CD4-positive, alpha-beta T cell (primary cell): Measurements from ENCODE around the gene POLG2. TPM values are rescaled to one million over a fixed set of nuclear protein-coding genes. Genes with fewer than 3 reads are reported as not detected.

Source experiments
- ATAC-seq: fragments of 200-7000 bp; cut with Tn5 transposase; one replicate; pipeline ENCODE4 v1.10.0; 2022; ENCODE audit warnings: mild to moderate bottlenecking; ENCODE audit not compliant: poor library complexity
- CTCF ChIA-PET: fragments of 350-600 bp; sonication (Branson Sonifier 250); formaldehyde crosslinking; loops from one replicate; lab custom pipeline; 2021; ENCODE audit warnings: antibody characterized with exemption, inconsistent platforms; lab: Charles Lee
- POLR2A ChIA-PET: fragments of 350-600 bp; sonication (Branson Sonifier 250); formaldehyde crosslinking; loops from one replicate; lab custom pipeline; 2021; ENCODE audit warnings: antibody characterized with exemption, inconsistent platforms; lab: Charles Lee
- DNase-seq, 14 experiments: peaks; one replicate each; pipeline ENCODE4 v3.0.0-alpha.2; 2013 to 2020; ENCODE audit warnings: mixed read lengths in 2 of 14
- H3K27ac ChIP-seq, 2 donors: one replicate each; pipeline versions ENCODE4 v1.5.1 to v1.7.0; 2013; ENCODE audit warnings: low read length in 2 of 2, low read depth in 1 of 2, mild to moderate bottlenecking in 1 of 2
- H3K27me3 ChIP-seq, 2 experiments: 1 replicate in 1 of 2; 2 replicates in 1 of 2; pipeline versions ENCODE4 v1.6.1 to v1.7.0; 2013; ENCODE audit warnings: low read length in 2 of 2, control low read depth in 1 of 2, mild to moderate bottlenecking in 1 of 2, moderate library complexity in 1 of 2; ENCODE audit not compliant: insufficient read depth in 2 of 2, control insufficient read depth in 1 of 2
- H3K36me3 ChIP-seq: one replicate; pipeline ENCODE4 v1.6.1; 2013; ENCODE audit warnings: low read length, control low read depth; ENCODE audit not compliant: insufficient read depth
- H3K4me1 ChIP-seq: one replicate; pipeline ENCODE4 v1.6.1; 2013; ENCODE audit warnings: low read length, control low read depth; ENCODE audit not compliant: insufficient read depth
- H3K4me3 ChIP-seq: one replicate; pipeline ENCODE4 v1.5.1; 2013; ENCODE audit warnings: mild to moderate bottlenecking, low read length, moderate library complexity
- H3K9me3 ChIP-seq, 2 experiments: 1 replicate in 1 of 2; 2 replicates in 1 of 2; pipeline versions ENCODE4 v1.6.1 to v1.7.0; 2013; ENCODE audit warnings: low read length in 2 of 2, mild to moderate bottlenecking in 2 of 2, control low read depth in 1 of 2, moderate library complexity in 1 of 2; ENCODE audit not compliant: control insufficient read depth in 1 of 2, insufficient read depth in 1 of 2
- H3K27ac Mint-ChIP-seq: one replicate; pipeline ENCODE4 v1.8.0; 2020; ENCODE audit warnings: mixed read lengths
- H3K27me3 Mint-ChIP-seq: one replicate; pipeline ENCODE4 v1.8.0; 2021; ENCODE audit warnings: mixed read lengths
- H3K36me3 Mint-ChIP-seq: one replicate; pipeline ENCODE4 v1.8.0; 2021; ENCODE audit warnings: low read depth, mixed read lengths
- H3K4me1 Mint-ChIP-seq: one replicate; pipeline ENCODE4 v1.8.0; 2021; ENCODE audit warnings: low read depth, mixed read lengths
- H3K4me3 Mint-ChIP-seq: one replicate; pipeline ENCODE4 v1.8.0; 2020; ENCODE audit warnings: mild to moderate bottlenecking, mixed read lengths
- H3K9me3 Mint-ChIP-seq: one replicate; pipeline ENCODE4 v1.8.0; 2020; ENCODE audit warnings: mixed read lengths
- CTCF ChIP-seq: fragments of 200-600 bp; IDR thresholded peaks from one replicate; pipeline ENCODE4 v1.8.0; 2022; ENCODE audit warnings: antibody characterized with exemption, mild to moderate bottlenecking
- intact Hi-C, 2 experiments: fragments of 100-400 bp; cut with DNase I in 1 of 2; cut with micrococcal nuclease in 1 of 2; formaldehyde crosslinking; loops; one replicate each; pipeline versions ENCODE4 v1.15.1 to v1.9.0; 2023 to 2025; cut with DNase I, micrococcal nuclease
- polyA plus RNA-seq, 2 donors: library from polyadenylated mRNA; unstranded; fragments of 120-200 nt; gene quantifications; one replicate each; pipeline ENCODE4 v1.2.1, GENCODE V29; 2013
- total RNA-seq, 174 experiments: library from RNA in 2 of 174; stranded (reverse) in 2 of 174; gene quantifications; one replicate each; pipeline ENCODE4 v1.2.3 and lab custom pipeline; 2021 to 2026

The POLG2 gene
- total RNA-seq (10 to 100 TPM; 32.8 to 34.1 TPM), total RNA-seq (lab: John Stamatoyannopoulos, UW) (19.6 to 107 (median 41.8) reads per million in 172 experiments)
- 36.6 TPM for polyA plus RNA-seq (2013, experiment 1 of 2)
- 42.2 TPM for polyA plus RNA-seq (2013, experiment 2 of 2)

- Histone ChIP-seq H3K4me1 (peaks cover 44% of the 10 kb centered on the region), H3K27ac (peak within 1 kb of the TSS; percentile 85 to 91), H3K9me3 (no peaks in the 10 kb centered on the region), H3K27me3 (no peaks in the 10 kb centered on the region), H3K36me3 (peaks cover 52% of the 10 kb centered on the region), H3K4me3 (peak within 1 kb of the TSS; percentile 77)
- peaks cover 83% of the 10 kb centered on the region for H3K4me1 Mint-ChIP-seq
- no peaks in the 10 kb centered on the region for H3K9me3 Mint-ChIP-seq
- ChIA-PET CTCF (interaction anchor here (0.7 to 3.8 kb wide), 3 partner anchors 9 to 78 kb away, joined by 3 to 40 read pairs (median 3); partner anchors contain the start of genes CEP95 and DDX5), POLR2A (interaction anchor here (0.6 to 10.7 kb wide), 24 partner anchors 8 to 795 kb away, joined by 3 to 453 read pairs (median 4); partner anchors contain the start of genes CEP95, DDX5, ICAM2 and SMURF2)
- H3K36me3 Mint-ChIP-seq = peaks cover 82% of the 10 kb centered on the region
- H3K27ac Mint-ChIP-seq = peak within 1 kb of the TSS; percentile 99
- no peaks in the 10 kb centered on the region for H3K27me3 Mint-ChIP-seq
- peak; percentile 56 for TF ChIP-seq CTCF
- H3K4me3 Mint-ChIP-seq = peak within 1 kb of the TSS; percentile 100
- DNase-seq = peak; percentile 93 to 99 (median 95)
- peak; percentile 77 for ATAC-seq
- intact Hi-C loops = loop anchor here (1.0 to 10.0 kb wide), 4 partner anchors 9 to 722 kb away; partner anchors contain the start of genes CEP95 (in 2 of the 2), DDX5 (in 2 of the 2), CCDC47 (in 1 of the 2) and DDX42 (in 1 of the 2)
Measured at GRCh38 chr17:64496786-64497564, at the start of gene POLG2. TSS of gene POLG2 (minus strand) at chr17:64497054. CDS start at chr17:64496968, 86 bp downstream.

- H3K36me3 Mint-ChIP-seq = peaks cover 64% of the 10 kb centered on the region
Measured at GRCh38 chr17:64544742-64545141, 47.9 kb upstream of the POLG2 start.

More at GRCh38 chr17:64544742-64545141, 47.9 kb upstream of the POLG2 start:
- Histone ChIP-seq H3K27ac (no peak overlapping the region), H3K4me3 (no peak overlapping the region), H3K9me3 (no peaks in the 10 kb centered on the region), H3K36me3 (peaks cover 42% of the 10 kb centered on the region), H3K27me3 (no peaks in the 10 kb centered on the region), H3K4me1 (no peaks in the 10 kb centered on the region)
- Mint-ChIP-seq H3K27me3 (no peaks in the 10 kb centered on the region), H3K4me1 (no peaks in the 10 kb centered on the region), H3K27ac (no peak overlapping the region), H3K9me3 (no peaks in the 10 kb centered on the region), H3K4me3 (no peak overlapping the region)
- CTCF ChIA-PET = no interaction called here
- ATAC-seq (no peak), DNase-seq (no peak)
- TF ChIP-seq CTCF = no peak
- intact Hi-C loops = no loop called here
- POLR2A ChIA-PET = no interaction called here
